NCI-H2196 (cell line): ENCODE measurements around the gene TCP10L.

Source experiments
- DNase-seq: peaks from one replicate; lab custom pipeline; 2025; ENCODE audit not compliant: unreplicated experiment; lab: John Stamatoyannopoulos, UW

The TCP10L gene

DNA sequence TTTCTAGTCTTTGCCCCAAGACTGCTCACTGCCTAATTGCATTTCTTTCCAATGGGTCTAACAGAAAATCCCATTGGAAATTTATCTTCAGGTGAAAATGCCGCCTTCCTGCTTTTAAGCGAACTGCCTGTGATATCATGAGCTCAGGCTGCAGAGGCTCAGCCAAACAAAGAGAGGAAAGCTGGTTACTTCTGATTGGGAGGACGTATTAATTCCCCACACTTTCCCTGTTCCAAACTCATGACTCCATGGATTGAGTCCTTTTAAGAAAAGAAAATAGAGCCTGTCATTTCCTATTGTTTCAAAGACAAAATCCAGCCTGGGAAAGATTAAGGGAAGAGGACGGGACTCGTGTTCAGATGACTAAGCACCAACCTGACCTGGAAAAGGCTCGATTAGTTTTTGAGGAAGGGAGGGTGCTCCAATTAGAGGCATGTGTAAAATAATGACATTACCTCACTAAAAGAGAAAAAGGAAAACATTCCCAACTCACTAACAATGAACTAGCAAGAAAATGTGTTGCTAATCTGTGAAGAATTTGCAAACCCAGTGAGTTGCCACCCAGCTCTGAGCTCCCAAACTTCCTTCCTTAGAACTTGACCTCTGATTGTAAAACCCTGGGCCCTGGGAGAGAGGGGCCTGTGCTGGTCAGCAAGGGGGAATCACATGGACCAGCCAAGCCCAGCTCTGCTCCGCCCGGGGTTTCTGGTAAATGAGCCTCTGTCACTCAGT lies 61.2 kb downstream of the TCP10L start:
- no peak for DNase-seq
